Mesendoderm (in vitro differentiated cells): ENCODE data around the gene CD9.

ENCODE experiments used
- DNase-seq: peaks from one replicate; pipeline ENCODE4 v3.0.0; 2013
- H2AK5ac ChIP-seq: 2 replicates; pipeline ENCODE4 v1.6.1; 2013; ENCODE audit warnings: low read length, inconsistent platforms
- H2BK120ac ChIP-seq: 2 replicates; pipeline ENCODE4 v1.6.1; 2013; ENCODE audit warnings: low read depth, mild to moderate bottlenecking, low read length, moderate library complexity, mixed read lengths
- H2BK15ac ChIP-seq: replicated peaks from 2 replicates; pipeline ENCODE4 v1.6.1; 2013; ENCODE audit warnings: low read depth, mild to moderate bottlenecking, moderate library complexity
- H2BK5ac ChIP-seq: 2 replicates; pipeline ENCODE4 v1.6.1; 2013; ENCODE audit warnings: low read length, inconsistent platforms
- H3K18ac ChIP-seq: 2 replicates; pipeline ENCODE4 v1.6.1; 2013; ENCODE audit warnings: mild to moderate bottlenecking, low read length, mixed read lengths
- H3K23ac ChIP-seq: one replicate; pipeline ENCODE4 v1.6.1; 2013; ENCODE audit warnings: low read length
- H3K27ac ChIP-seq: 2 replicates; pipeline ENCODE4 v1.5.1; 2013; ENCODE audit warnings: low read depth, mild to moderate bottlenecking, inconsistent platforms, low read length, moderate library complexity
- H3K27me3 ChIP-seq: 2 replicates; pipeline ENCODE4 v1.6.1; 2013; ENCODE audit warnings: low read length, control low read depth, mild to moderate bottlenecking, inconsistent platforms; ENCODE audit not compliant: insufficient read depth, poor library complexity
- H3K36me3 ChIP-seq: 2 replicates; pipeline ENCODE4 v1.6.1; 2013; ENCODE audit warnings: low read length, inconsistent platforms; ENCODE audit not compliant: control insufficient read depth, insufficient read depth
- H3K4ac ChIP-seq: one replicate; pipeline ENCODE4 v1.6.1; 2013; ENCODE audit warnings: low read depth, mild to moderate bottlenecking, low read length, moderate library complexity
- H3K4me1 ChIP-seq: 2 replicates; pipeline ENCODE4 v1.6.1; 2013; ENCODE audit warnings: low read depth, low read length, inconsistent platforms; ENCODE audit not compliant: control insufficient read depth
- H3K4me2 ChIP-seq: 2 replicates; pipeline ENCODE4 v1.6.1; 2013; ENCODE audit warnings: low read length
- H3K4me3 ChIP-seq: 2 replicates; pipeline ENCODE4 v1.5.1; 2013; ENCODE audit warnings: mild to moderate bottlenecking, low read length
- H3K56ac ChIP-seq: one replicate; pipeline ENCODE4 v1.6.1; 2013; ENCODE audit warnings: low read length
- H3K79me1 ChIP-seq: 2 replicates; pipeline ENCODE4 v1.6.1; 2013; ENCODE audit warnings: low read length, inconsistent platforms
- H3K79me2 ChIP-seq: 2 replicates; pipeline ENCODE4 v1.6.1; 2013; ENCODE audit warnings: mild to moderate bottlenecking, low read length; ENCODE audit not compliant: control insufficient read depth, insufficient read depth
- H3K9ac ChIP-seq: 2 replicates; pipeline ENCODE4 v1.6.1; 2013; ENCODE audit warnings: low read length, inconsistent platforms
- H4K5ac ChIP-seq: one replicate; pipeline ENCODE4 v1.6.1; 2013; ENCODE audit warnings: low read length
- H4K8ac ChIP-seq: one replicate; pipeline ENCODE4 v1.6.1; 2013; ENCODE audit warnings: low read depth, mild to moderate bottlenecking, control low read depth, low read length, moderate library complexity
- WGBS: extraction: QIAGEN DNeasy Blood & Tissue Kit; methylation state at CpG from one replicate; pipeline ENCODE4 v1.1.7; 2013; ENCODE audit warnings: low lambda C conversion rate, missing lambda C conversion rate; ENCODE audit not compliant: insufficient coverage; ENCODE audit errors: extremely low coverage; 5-methylcytosine and 5-hydroxymethylcytosine counted together

The CD9 gene

DNA sequence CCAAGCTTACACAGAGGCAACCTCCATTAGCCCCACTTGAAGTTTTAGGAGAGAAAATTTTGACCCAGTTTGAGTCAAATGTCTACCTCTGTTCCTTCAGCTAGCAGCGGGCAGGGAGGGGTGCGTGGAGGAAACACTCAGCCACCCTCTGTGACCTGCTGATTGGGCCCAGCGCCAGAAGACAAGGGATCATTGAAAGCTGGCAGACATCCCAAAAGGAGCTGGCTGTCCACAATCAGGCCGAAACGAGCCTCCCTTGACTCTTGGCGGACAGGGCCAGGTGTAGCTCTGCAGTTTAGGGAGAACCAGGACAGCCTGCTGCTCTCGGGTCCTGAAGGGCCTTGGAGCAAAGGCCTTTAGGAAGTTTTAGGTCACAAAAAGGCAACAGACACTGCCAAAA lies 41.3 kb downstream of the CD9 start:
- Histone ChIP-seq H2BK5ac (no peak overlapping the region), H3K18ac (no peak overlapping the region), H3K4me3 (no peak overlapping the region), H4K8ac (no peak overlapping the region), H3K27ac (no peak overlapping the region), H4K5ac (no peak overlapping the region), H3K9ac (no peak overlapping the region), H3K4ac (no peak overlapping the region), H3K23ac (no peak overlapping the region), H3K27me3 (no peaks in the 10 kb centered on the region), H3K56ac (no peak overlapping the region), H3K79me2 (no peaks in the 10 kb centered on the region), H3K4me2 (no peak overlapping the region), H2BK15ac (no peak overlapping the region), H3K4me1 (no peaks in the 10 kb centered on the region), H3K79me1 (no peaks in the 10 kb centered on the region), H2BK120ac (no peak overlapping the region), H2AK5ac (no peak overlapping the region), H3K36me3 (no peaks in the 10 kb centered on the region)
- WGBS, result no CpG with 5 or more reads among the region's 7 CpGs
- no peak for DNase-seq

DNA sequence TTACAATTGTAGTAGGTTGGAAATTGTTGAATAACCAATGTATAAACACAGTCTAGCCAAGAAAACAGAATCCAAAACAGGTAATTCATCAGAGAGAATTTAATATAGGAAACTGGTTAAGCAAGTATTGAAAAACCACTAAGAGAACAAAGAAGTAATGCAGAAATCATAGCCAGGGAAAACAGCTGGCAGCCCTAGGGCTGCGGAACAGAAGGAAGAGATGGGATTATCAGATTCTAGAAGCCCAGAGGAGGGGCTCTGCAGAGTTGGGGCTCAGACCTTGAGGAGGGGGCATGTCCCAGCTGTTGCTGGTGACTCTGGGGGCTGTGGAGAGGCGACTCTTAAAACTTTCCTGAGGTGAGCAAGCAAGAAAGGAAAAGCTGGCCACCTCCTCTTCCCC lies 49.4 kb downstream of the CD9 start:
- WGBS, result no CpG with 5 or more reads among the region's 2 CpGs
- H3K4me3 ChIP-seq, result no peak overlapping the region
- H3K56ac ChIP-seq, result no peak overlapping the region
- H3K27me3 ChIP-seq, result no peaks in the 10 kb centered on the region
- no peak overlapping the region for H3K4me2 ChIP-seq
- no peak overlapping the region for H2BK5ac ChIP-seq
- H3K23ac ChIP-seq, result no peak overlapping the region
- no peak overlapping the region for H3K9ac ChIP-seq
- H3K27ac ChIP-seq, result no peak overlapping the region
- H4K5ac ChIP-seq, result no peak overlapping the region
- H3K36me3 ChIP-seq, result no peaks in the 10 kb centered on the region
- H3K4ac ChIP-seq, result no peak overlapping the region
- H4K8ac ChIP-seq, result no peak overlapping the region
- H3K79me1 ChIP-seq, result no peaks in the 10 kb centered on the region
- no peak overlapping the region for H2AK5ac ChIP-seq
- no peak overlapping the region for H3K18ac ChIP-seq
- no peak overlapping the region for H2BK15ac ChIP-seq
- H3K79me2 ChIP-seq, result no peaks in the 10 kb centered on the region
- no peaks in the 10 kb centered on the region for H3K4me1 ChIP-seq
- DNase-seq, result no peak
- no peak overlapping the region for H2BK120ac ChIP-seq

DNA sequence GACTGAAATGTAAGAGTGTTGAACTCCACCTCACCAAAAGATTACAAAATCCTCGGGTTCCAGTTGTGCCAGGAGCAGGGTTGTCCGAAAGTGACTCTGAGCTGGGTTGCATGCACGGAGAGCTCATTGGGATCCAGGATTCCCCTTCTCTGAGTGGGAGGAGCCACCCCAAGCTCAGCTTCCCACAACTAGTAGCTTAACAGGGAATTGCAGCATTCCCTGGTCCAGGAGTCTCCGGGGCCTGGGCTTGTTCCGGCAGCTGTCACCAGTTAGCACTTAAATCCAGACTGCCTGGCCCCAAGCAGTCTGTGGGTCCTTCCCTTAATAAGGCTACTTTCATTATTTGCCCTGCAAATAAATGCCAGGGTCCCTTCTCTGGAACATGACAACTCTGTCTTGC lies 50.1 kb downstream of the CD9 start:
- Histone ChIP-seq H4K8ac (no peak overlapping the region), H3K56ac (no peak overlapping the region), H3K4me1 (no peaks in the 10 kb centered on the region), H2BK15ac (no peak overlapping the region), H3K4ac (no peak overlapping the region), H3K9ac (no peak overlapping the region), H3K4me2 (no peak overlapping the region), H2AK5ac (no peak overlapping the region), H3K79me2 (no peaks in the 10 kb centered on the region), H3K18ac (no peak overlapping the region), H4K5ac (no peak overlapping the region), H2BK120ac (no peak overlapping the region), H3K27me3 (no peaks in the 10 kb centered on the region), H2BK5ac (no peak overlapping the region), H3K36me3 (no peaks in the 10 kb centered on the region), H3K4me3 (no peak overlapping the region), H3K27ac (no peak overlapping the region), H3K79me1 (no peaks in the 10 kb centered on the region), H3K23ac (no peak overlapping the region)
- no CpG with 5 or more reads among the region's 5 CpGs for WGBS
- no peak for DNase-seq

DNA sequence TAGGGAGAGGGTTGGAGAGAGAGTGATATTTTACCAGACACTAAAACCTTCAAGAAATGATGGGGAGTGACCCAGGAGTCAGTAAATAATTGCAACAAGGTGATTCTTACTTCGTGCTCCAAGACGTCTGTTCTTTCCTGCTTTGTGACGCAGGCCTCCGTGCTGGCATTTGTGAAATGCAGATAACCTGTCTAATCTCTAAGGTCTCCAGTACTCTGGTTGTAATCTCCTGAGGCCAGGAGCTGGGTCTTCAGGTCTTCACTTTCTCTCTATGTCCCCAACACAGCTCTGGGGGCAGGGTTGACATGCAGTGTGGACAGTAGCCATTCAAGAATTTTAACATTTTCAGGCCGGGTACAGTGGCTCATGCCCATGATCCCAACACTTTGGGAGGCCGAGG lies 53.1 kb downstream of the CD9 start:
- Histone ChIP-seq H4K8ac (no peak overlapping the region), H3K36me3 (no peaks in the 10 kb centered on the region), H2BK15ac (no peak overlapping the region), H3K56ac (no peak overlapping the region), H3K18ac (no peak overlapping the region), H3K4me3 (no peak overlapping the region), H2BK5ac (no peak overlapping the region), H3K27ac (no peak overlapping the region), H3K4me1 (no peaks in the 10 kb centered on the region), H2AK5ac (no peak overlapping the region), H3K4me2 (no peak overlapping the region), H4K5ac (no peak overlapping the region), H2BK120ac (no peak overlapping the region), H3K4ac (no peak overlapping the region), H3K79me2 (no peaks in the 10 kb centered on the region), H3K79me1 (no peaks in the 10 kb centered on the region), H3K9ac (no peak overlapping the region), H3K23ac (no peak overlapping the region), H3K27me3 (no peaks in the 10 kb centered on the region)
- DNase-seq, result peak; percentile 37
- no CpG with 5 or more reads among the region's 6 CpGs for WGBS

DNA sequence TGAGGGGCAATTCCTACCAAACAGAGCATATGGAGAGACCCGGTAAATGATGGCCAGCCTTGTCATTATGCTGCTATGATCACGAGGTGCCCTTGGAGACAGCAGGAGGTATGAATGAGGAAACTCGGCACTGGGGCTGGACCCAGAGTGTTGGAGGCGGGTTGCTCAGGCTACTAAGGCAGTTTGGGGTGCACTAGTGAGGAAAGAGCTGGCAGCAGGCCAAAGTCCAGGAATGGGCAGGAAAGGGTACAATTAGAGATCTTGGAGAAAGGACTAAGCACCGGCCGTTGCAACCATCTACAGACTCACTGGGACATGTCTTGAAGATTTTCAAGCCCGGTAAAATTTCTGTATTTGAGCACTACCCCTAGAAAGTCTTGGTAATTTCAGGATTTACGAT lies 54.3 kb downstream of the CD9 start:
- H2AK5ac ChIP-seq, result no peak overlapping the region
- no peak overlapping the region for H3K56ac ChIP-seq
- no peak overlapping the region for H3K18ac ChIP-seq
- no peaks in the 10 kb centered on the region for H3K4me1 ChIP-seq
- H3K27me3 ChIP-seq, result no peaks in the 10 kb centered on the region
- H2BK120ac ChIP-seq, result no peak overlapping the region
- no peak overlapping the region for H3K9ac ChIP-seq
- H3K36me3 ChIP-seq, result no peaks in the 10 kb centered on the region
- no peak overlapping the region for H4K5ac ChIP-seq
- H3K79me1 ChIP-seq, result no peaks in the 10 kb centered on the region
- H3K4me2 ChIP-seq, result no peak overlapping the region
- no peaks in the 10 kb centered on the region for H3K79me2 ChIP-seq
- H3K4ac ChIP-seq, result no peak overlapping the region
- no peak overlapping the region for H2BK5ac ChIP-seq
- no peak overlapping the region for H3K23ac ChIP-seq
- no peak overlapping the region for H2BK15ac ChIP-seq
- no peak overlapping the region for H4K8ac ChIP-seq
- no peak overlapping the region for H3K4me3 ChIP-seq
- WGBS, result no CpG with 5 or more reads among the region's 8 CpGs
- no peak for DNase-seq
- no peak overlapping the region for H3K27ac ChIP-seq

DNA sequence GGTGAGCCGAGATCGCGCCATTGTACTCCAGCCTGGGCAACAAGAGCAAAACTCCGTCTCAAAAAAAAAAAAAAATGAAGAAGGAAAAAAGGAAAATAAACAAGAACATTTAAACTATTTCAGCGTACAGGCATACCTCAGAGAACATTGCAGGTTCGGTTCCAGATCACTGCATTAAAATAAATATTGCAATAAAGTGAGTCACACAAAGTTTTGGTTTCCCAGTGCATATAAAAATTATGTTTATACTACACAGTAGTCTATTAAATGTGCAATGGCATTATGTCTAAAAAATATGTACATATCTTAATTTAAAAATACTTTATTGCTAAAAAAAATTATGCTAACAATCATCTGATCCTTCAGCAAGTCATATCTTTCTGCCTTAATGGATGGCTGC lies 56.8 kb downstream of the CD9 start:
- no peak overlapping the region for H2BK15ac ChIP-seq
- no peak overlapping the region for H3K4ac ChIP-seq
- no peak for DNase-seq
- H2BK5ac ChIP-seq, result no peak overlapping the region
- no peak overlapping the region for H4K8ac ChIP-seq
- no peak overlapping the region for H4K5ac ChIP-seq
- no peak overlapping the region for H3K4me3 ChIP-seq
- no peaks in the 10 kb centered on the region for H3K4me1 ChIP-seq
- no peak overlapping the region for H3K56ac ChIP-seq
- no peak overlapping the region for H3K9ac ChIP-seq
- H2AK5ac ChIP-seq, result no peak overlapping the region
- H3K79me2 ChIP-seq, result no peaks in the 10 kb centered on the region
- H3K79me1 ChIP-seq, result no peaks in the 10 kb centered on the region
- no peaks in the 10 kb centered on the region for H3K36me3 ChIP-seq
- no peak overlapping the region for H3K4me2 ChIP-seq
- H3K23ac ChIP-seq, result no peak overlapping the region
- H3K18ac ChIP-seq, result no peak overlapping the region
- H3K27ac ChIP-seq, result no peak overlapping the region
- H2BK120ac ChIP-seq, result no peak overlapping the region
- H3K27me3 ChIP-seq, result no peaks in the 10 kb centered on the region
- no CpG with 5 or more reads among the region's 6 CpGs for WGBS
